NCI-H526 treated with DMSO at 0.1 percent for 48 hours (cell line): ENCODE results near the gene ST6GAL1.
"Not testable (repeated sequence)": the region's sequence is repeated elsewhere in the genome, so short reads cannot be mapped to it uniquely, and the experiment has no call there.

Experiments used
- DNase-seq: peaks from one replicate; lab custom pipeline; 2025; lab: John Stamatoyannopoulos, UW

The ST6GAL1 gene

GRCh38 chr3:186945255-186945823, 15.0 kb downstream of the ST6GAL1 start:
- no peak for DNase-seq

GRCh38 chr3:186946756-186947375, 16.5 kb downstream of the ST6GAL1 start:
- peak; percentile 69 for DNase-seq

- no peak for DNase-seq
Observed at GRCh38 chr3:186949281-186949982, 19.1 kb downstream of the ST6GAL1 start.

- DNase-seq: no peak
Observed at GRCh38 chr3:186950402-186951093, 20.2 kb downstream of the ST6GAL1 start.

GRCh38 chr3:186951640-186952552, 21.6 kb downstream of the ST6GAL1 start:
- no peak for DNase-seq

- no peak for DNase-seq
Observed at GRCh38 chr3:186953011-186953487, 22.7 kb downstream of the ST6GAL1 start.

- peak; percentile 82 for DNase-seq
Observed at GRCh38 chr3:186953992-186954699, 23.8 kb downstream of the ST6GAL1 start.

GRCh38 chr3:186955898-186956696, 25.8 kb downstream of the ST6GAL1 start:
- no peak for DNase-seq

- no peak for DNase-seq
Observed at GRCh38 chr3:186959029-186959624, 28.8 kb downstream of the ST6GAL1 start.

- no peak for DNase-seq
Observed at GRCh38 chr3:186960347-186960746, 30.0 kb downstream of the ST6GAL1 start.

- DNase-seq: no peak
Observed at GRCh38 chr3:186962445-186962844, 32.1 kb downstream of the ST6GAL1 start.

GRCh38 chr3:186963636-186964035, 33.3 kb downstream of the ST6GAL1 start:
- DNase-seq: no peak

- no peak for DNase-seq
Observed at GRCh38 chr3:186964071-186964470, 33.7 kb downstream of the ST6GAL1 start.

- no peak for DNase-seq
Observed at GRCh38 chr3:186964616-186965015, 34.3 kb downstream of the ST6GAL1 start.

- no peak for DNase-seq
Observed at GRCh38 chr3:186965141-186965879, 35.0 kb downstream of the ST6GAL1 start.

- no peak for DNase-seq
Observed at GRCh38 chr3:186966406-186966805, 36.1 kb downstream of the ST6GAL1 start.

- DNase-seq: not testable (repeated sequence)
Observed at GRCh38 chr3:186967236-186967635, 36.9 kb downstream of the ST6GAL1 start.

- DNase-seq: no peak
Observed at GRCh38 chr3:186967686-186968085, 37.4 kb downstream of the ST6GAL1 start.

GRCh38 chr3:186969607-186970006, 39.3 kb downstream of the ST6GAL1 start:
- DNase-seq: no peak
